Upper lobe of right lung (tissue), 1 donor: ENCODE results near the gene CSGALNACT2. TPM values are rescaled to one million over a fixed set of nuclear protein-coding genes. Genes with fewer than 3 reads are reported as not detected.

Source experiments
- ATAC-seq: fragments of 200-7000 bp; cut with Tn5 transposase; one replicate; pipeline ENCODE4 v1.9.1; 2020; ENCODE audit warnings: mild to moderate bottlenecking, moderate library complexity
- DNase-seq: peaks from one replicate; pipeline ENCODE4 v3.0.0-alpha.2; 2020
- H3K27ac ChIP-seq: fragments of 200-600 bp; one replicate; pipeline ENCODE4 v1.8.0; 2022
- H3K27me3 ChIP-seq: fragments of 200-600 bp; one replicate; pipeline ENCODE4 v1.8.0; 2022; ENCODE audit warnings: mild to moderate bottlenecking
- H3K36me3 ChIP-seq: fragments of 200-600 bp; one replicate; pipeline ENCODE4 v1.8.0; 2022
- H3K4me1 ChIP-seq: fragments of 200-600 bp; one replicate; pipeline ENCODE4 v1.8.0; 2022
- H3K4me3 ChIP-seq: fragments of 200-600 bp; one replicate; pipeline ENCODE4 v1.8.0; 2022; ENCODE audit warnings: mild to moderate bottlenecking
- H3K9me3 ChIP-seq: fragments of 200-600 bp; one replicate; pipeline ENCODE4 v1.8.0; 2022
- CTCF ChIP-seq: fragments of 200-600 bp; IDR thresholded peaks from one replicate; pipeline ENCODE4 v1.8.0; 2022; ENCODE audit warnings: antibody characterized with exemption
- intact Hi-C: fragments of 100-400 bp; cut with DNase I; formaldehyde crosslinking; loops from one replicate; pipeline ENCODE4 v1.11.0; 2022
- total RNA-seq: library from RNA; stranded (reverse); fragmentation: NEBNext Ultra II Directional; extraction: Animal tissue kit (Norgen Biotek cat#: 25700); gene quantifications from one replicate; pipeline ENCODE4 v1.2.1, GENCODE V29; 2021
- donor health status: DM: no; HTN: yes; CAD: no; lungs with severe emphysema.

CSGALNACT2 gene
- total RNA-seq, 1 donor from 2014 or later = 40.8 TPM

GRCh38 chr10:43151371-43151770, 13.1 kb downstream of the CSGALNACT2 start:
- no peaks in the 10 kb centered on the region for H3K9me3 ChIP-seq
- no peak for TF ChIP-seq CTCF
- DNase-seq = no peak

GRCh38 chr10:43153901-43154300, 15.7 kb downstream of the CSGALNACT2 start:
- no peaks in the 10 kb centered on the region for H3K27me3 ChIP-seq
- H3K9me3 ChIP-seq = no peaks in the 10 kb centered on the region
- H3K27ac ChIP-seq = no peak overlapping the region
- intact Hi-C loops = no loop called here
- TF ChIP-seq CTCF = no peak
- no peak for DNase-seq
- ATAC-seq = no peak
- no peak overlapping the region for H3K4me3 ChIP-seq
- no peaks in the 10 kb centered on the region for H3K36me3 ChIP-seq
- H3K4me1 ChIP-seq = peaks cover 8% of the 10 kb centered on the region

More at GRCh38 chr10:43151371-43151770, 13.1 kb downstream of the CSGALNACT2 start:
- ATAC-seq = no peak
- H3K36me3 ChIP-seq = no peaks in the 10 kb centered on the region
- intact Hi-C loops = no loop called here
- H3K27ac ChIP-seq = no peak overlapping the region
- H3K4me1 ChIP-seq = peaks cover 10% of the 10 kb centered on the region
- no peaks in the 10 kb centered on the region for H3K27me3 ChIP-seq
- H3K4me3 ChIP-seq = no peak overlapping the region

- H3K4me3 ChIP-seq = no peak overlapping the region
- no peak for DNase-seq
- ATAC-seq = no peak
- no peaks in the 10 kb centered on the region for H3K9me3 ChIP-seq
- no peaks in the 10 kb centered on the region for H3K27me3 ChIP-seq
- H3K4me1 ChIP-seq = peaks cover 11% of the 10 kb centered on the region
- TF ChIP-seq CTCF = no peak
- no peak overlapping the region for H3K27ac ChIP-seq
- no peaks in the 10 kb centered on the region for H3K36me3 ChIP-seq
- intact Hi-C loops = no loop called here
Observed at GRCh38 chr10:43155221-43155620, 17.0 kb downstream of the CSGALNACT2 start.

- no peak for TF ChIP-seq CTCF
- no peak for DNase-seq
- Histone ChIP-seq H3K27me3 (no peaks in the 10 kb centered on the region), H3K4me1 (peaks cover 16% of the 10 kb centered on the region), H3K27ac (no peak overlapping the region), H3K4me3 (no peak overlapping the region), H3K9me3 (no peaks in the 10 kb centered on the region), H3K36me3 (no peaks in the 10 kb centered on the region)
- intact Hi-C loops = no loop called here
- no peak for ATAC-seq
Observed at GRCh38 chr10:43155741-43156140, 17.5 kb downstream of the CSGALNACT2 start.

GRCh38 chr10:43156590-43157341, 18.5 kb downstream of the CSGALNACT2 start:
- intact Hi-C loops = no loop called here
- no peak overlapping the region for H3K27ac ChIP-seq
- H3K27me3 ChIP-seq = no peaks in the 10 kb centered on the region
- TF ChIP-seq CTCF = no peak
- no peak overlapping the region for H3K4me3 ChIP-seq
- H3K36me3 ChIP-seq = peaks cover 7% of the 10 kb centered on the region
- ATAC-seq (no peak), DNase-seq (no peak)
- H3K4me1 ChIP-seq = peaks cover 20% of the 10 kb centered on the region
- no peaks in the 10 kb centered on the region for H3K9me3 ChIP-seq

- H3K27me3 ChIP-seq = no peaks in the 10 kb centered on the region
- no peak for DNase-seq
- H3K27ac ChIP-seq = no peak overlapping the region
- intact Hi-C loops = no loop called here
- peaks cover 19% of the 10 kb centered on the region for H3K4me1 ChIP-seq
- H3K36me3 ChIP-seq = peaks cover 26% of the 10 kb centered on the region
- TF ChIP-seq CTCF = no peak
- no peak for ATAC-seq
- no peaks in the 10 kb centered on the region for H3K9me3 ChIP-seq
- no peak overlapping the region for H3K4me3 ChIP-seq
Observed at GRCh38 chr10:43158636-43159035, 20.4 kb downstream of the CSGALNACT2 start.
